GM21619 (cell line): ENCODE data around the gene KCNJ14.

ENCODE experiments used
- ATAC-seq: cut with Tn5 transposase; IDR thresholded peaks from one replicate; pipeline ENCODE4 v1.9.1; 2021; ENCODE audit not compliant: unreplicated experiment

KCNJ14 gene

GRCh38 chr19:48502350-48503018 lies 47.1 kb downstream of the KCNJ14 start:
- ATAC-seq: no peak

- no peak for ATAC-seq
Observed at GRCh38 chr19:48506138-48506733, 50.9 kb downstream of the KCNJ14 start.

- no peak for ATAC-seq
Observed at GRCh38 chr19:48507911-48508439, 52.6 kb downstream of the KCNJ14 start.

- ATAC-seq: no peak
Observed at GRCh38 chr19:48508729-48509411, 53.5 kb downstream of the KCNJ14 start.

GRCh38 chr19:48509467-48510194 lies 54.3 kb downstream of the KCNJ14 start:
- ATAC-seq: no peak

- ATAC-seq: no peak
Observed at GRCh38 chr19:48510421-48511268, 55.3 kb downstream of the KCNJ14 start.

GRCh38 chr19:48511321-48511731 lies 56.0 kb downstream of the KCNJ14 start:
- ATAC-seq: no peak

- ATAC-seq: no peak
Observed at GRCh38 chr19:48511800-48512503, 56.6 kb downstream of the KCNJ14 start, which contains the start of gene LMTK3. Gene LMTK3, minus strand, starts transcription at chr19:48511835. Its CDS starts 259 bp downstream, at chr19:48511576.

- ATAC-seq: no peak
Observed at GRCh38 chr19:48512504-48513288, 57.3 kb downstream of the KCNJ14 start.

GRCh38 chr19:48513289-48514122 lies 58.1 kb downstream of the KCNJ14 start:
- peak; percentile 58 for ATAC-seq

- ATAC-seq: no peak
Observed at GRCh38 chr19:48514123-48514458, 58.7 kb downstream of the KCNJ14 start.

- no peak for ATAC-seq
Observed at GRCh38 chr19:48516536-48516935, 61.2 kb downstream of the KCNJ14 start.
